ENCODE data around the gene HFM1. TPM values are rescaled to one million over a fixed set of nuclear protein-coding genes. Genes with fewer than 3 reads are reported as not detected.

The HFM1 gene
- total and polyA plus RNA-seq, 9 of the 15 experiments (the other 6 are each of a cell fraction or from before 2014, with no cell fraction given), result 1.5 to 6.4 (median 3.7) TPM

DNA sequence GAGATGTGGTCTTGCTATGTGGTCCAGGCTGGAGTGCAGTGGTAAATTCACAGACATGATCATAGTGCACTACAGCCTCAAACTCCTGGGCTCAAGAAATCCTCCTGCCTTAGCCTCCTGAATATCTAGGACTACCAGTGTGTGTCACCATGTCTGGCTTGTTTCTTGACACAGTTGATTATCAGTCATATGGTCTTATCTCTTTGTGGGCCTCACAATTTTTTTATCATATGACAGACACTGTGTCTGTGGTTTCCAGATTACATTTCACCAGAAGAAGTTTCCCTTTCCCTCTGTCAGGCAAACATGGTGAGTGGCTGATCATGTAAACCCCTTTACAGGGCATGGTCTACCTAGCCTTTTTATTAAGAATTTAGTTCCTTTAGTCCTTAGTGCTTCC is 96.1 kb downstream of the HFM1 start (continued):
- TF ChIP-seq, protein P1, sequence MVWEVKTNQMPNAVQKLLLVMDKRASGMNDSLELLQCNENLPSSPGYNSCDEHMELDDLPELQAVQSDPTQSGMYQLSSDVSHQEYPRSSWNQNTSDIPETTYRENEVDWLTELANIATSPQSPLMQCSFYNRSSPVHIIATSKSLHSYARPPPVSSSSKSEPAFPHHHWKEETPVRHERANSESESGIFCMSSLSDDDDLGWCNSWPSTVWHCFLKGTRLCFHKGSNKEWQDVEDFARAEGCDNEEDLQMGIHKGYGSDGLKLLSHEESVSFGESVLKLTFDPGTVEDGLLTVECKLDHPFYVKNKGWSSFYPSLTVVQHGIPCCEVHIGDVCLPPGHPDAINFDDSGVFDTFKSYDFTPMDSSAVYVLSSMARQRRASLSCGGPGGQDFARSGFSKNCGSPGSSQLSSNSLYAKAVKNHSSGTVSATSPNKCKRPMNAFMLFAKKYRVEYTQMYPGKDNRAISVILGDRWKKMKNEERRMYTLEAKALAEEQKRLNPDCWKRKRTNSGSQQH (CRISPR knock-in tag; IDR thresholded peaks at IDR 0.05), result no peak
- TF ChIP-seq MCM3 (IDR thresholded peaks at IDR 0.05) (no peak), MNT (conservative IDR thresholded peaks at IDR 0.05) (no peak), ZNF444 (CRISPR knock-in tag; IDR thresholded peaks at IDR 0.05) (no peak), PREB (CRISPR knock-in tag; IDR thresholded peaks at IDR 0.05) (no peak), HMBOX1 (IDR thresholded peaks at IDR 0.05) (no peak), POLR3G (IDR thresholded peaks at IDR 0.05; ENCODE audit: extremely low read depth, insufficient read length, insufficient replicate concordance) (no peak), DMBX1 (CRISPR knock-in tag; IDR thresholded peaks at IDR 0.05; ENCODE audit: borderline replicate concordance) (no peak; the same call in 1 of the 2 replicates), ZNF655 (CRISPR knock-in tag; IDR thresholded peaks at IDR 0.05) (no peak), MAFG (tag; conservative IDR thresholded peaks at IDR 0.05) (no peak), THRAP3 (IDR thresholded peaks at IDR 0.05; ENCODE audit: borderline replicate concordance) (no peak), TCF7 (IDR thresholded peaks at IDR 0.05; ENCODE audit: borderline replicate concordance) (no peak), CXXC5 (CRISPR knock-in tag; IDR thresholded peaks at IDR 0.05) (peak; percentile 21; the same call in 1 of the 2 replicates), ERF (CRISPR knock-in tag; IDR thresholded peaks at IDR 0.05) (no peak), BMI1 (IDR thresholded peaks at IDR 0.05; ENCODE audit: low read length) (no peak), CHD2 (IDR thresholded peaks at IDR 0.05; ENCODE audit: low read depth, low read length) (no peak)
- TF ChIP-seq, protein P2, sequence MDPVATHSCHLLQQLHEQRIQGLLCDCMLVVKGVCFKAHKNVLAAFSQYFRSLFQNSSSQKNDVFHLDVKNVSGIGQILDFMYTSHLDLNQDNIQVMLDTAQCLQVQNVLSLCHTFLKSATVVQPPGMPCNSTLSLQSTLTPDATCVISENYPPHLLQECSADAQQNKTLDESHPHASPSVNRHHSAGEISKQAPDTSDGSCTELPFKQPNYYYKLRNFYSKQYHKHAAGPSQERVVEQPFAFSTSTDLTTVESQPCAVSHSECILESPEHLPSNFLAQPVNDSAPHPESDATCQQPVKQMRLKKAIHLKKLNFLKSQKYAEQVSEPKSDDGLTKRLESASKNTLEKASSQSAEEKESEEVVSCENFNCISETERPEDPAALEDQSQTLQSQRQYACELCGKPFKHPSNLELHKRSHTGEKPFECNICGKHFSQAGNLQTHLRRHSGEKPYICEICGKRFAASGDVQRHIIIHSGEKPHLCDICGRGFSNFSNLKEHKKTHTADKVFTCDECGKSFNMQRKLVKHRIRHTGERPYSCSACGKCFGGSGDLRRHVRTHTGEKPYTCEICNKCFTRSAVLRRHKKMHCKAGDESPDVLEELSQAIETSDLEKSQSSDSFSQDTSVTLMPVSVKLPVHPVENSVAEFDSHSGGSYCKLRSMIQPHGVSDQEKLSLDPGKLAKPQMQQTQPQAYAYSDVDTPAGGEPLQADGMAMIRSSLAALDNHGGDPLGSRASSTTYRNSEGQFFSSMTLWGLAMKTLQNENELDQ (CRISPR knock-in tag; IDR thresholded peaks at IDR 0.05; ENCODE audit: borderline replicate concordance), result no peak
- TF ChIP-seq, protein P3, sequence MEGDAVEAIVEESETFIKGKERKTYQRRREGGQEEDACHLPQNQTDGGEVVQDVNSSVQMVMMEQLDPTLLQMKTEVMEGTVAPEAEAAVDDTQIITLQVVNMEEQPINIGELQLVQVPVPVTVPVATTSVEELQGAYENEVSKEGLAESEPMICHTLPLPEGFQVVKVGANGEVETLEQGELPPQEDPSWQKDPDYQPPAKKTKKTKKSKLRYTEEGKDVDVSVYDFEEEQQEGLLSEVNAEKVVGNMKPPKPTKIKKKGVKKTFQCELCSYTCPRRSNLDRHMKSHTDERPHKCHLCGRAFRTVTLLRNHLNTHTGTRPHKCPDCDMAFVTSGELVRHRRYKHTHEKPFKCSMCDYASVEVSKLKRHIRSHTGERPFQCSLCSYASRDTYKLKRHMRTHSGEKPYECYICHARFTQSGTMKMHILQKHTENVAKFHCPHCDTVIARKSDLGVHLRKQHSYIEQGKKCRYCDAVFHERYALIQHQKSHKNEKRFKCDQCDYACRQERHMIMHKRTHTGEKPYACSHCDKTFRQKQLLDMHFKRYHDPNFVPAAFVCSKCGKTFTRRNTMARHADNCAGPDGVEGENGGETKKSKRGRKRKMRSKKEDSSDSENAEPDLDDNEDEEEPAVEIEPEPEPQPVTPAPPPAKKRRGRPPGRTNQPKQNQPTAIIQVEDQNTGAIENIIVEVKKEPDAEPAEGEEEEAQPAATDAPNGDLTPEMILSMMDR (IDR thresholded peaks at IDR 0.05 in 2 of 3, conservative IDR thresholded peaks at IDR 0.05 in 1 of 3; ENCODE audit: insufficient read depth in 2 of 3, low read depth in 1 of 3, low read length in 3 of 3), result no peak

Measured in K562 (cell line).